Suprapubic skin (tissue), 4 donors: ENCODE data around the gene TBC1D14. TPM values are rescaled to one million over a fixed set of nuclear protein-coding genes. Genes with fewer than 3 reads are reported as not detected.

Experiments used
- DNase-seq, 2 donors: peaks; one replicate each; pipeline ENCODE4 v3.0.0-alpha.2; 2019; ENCODE audit warnings: low spot score in 2 of 2
- H3K27ac ChIP-seq: fragments of 200-600 bp; sonication (generic); one replicate; pipeline ENCODE4 v1.5.1; 2019
- H3K27me3 ChIP-seq: fragments of 200-600 bp; sonication (generic); one replicate; pipeline ENCODE4 v1.5.1; 2019
- H3K36me3 ChIP-seq: fragments of 200-600 bp; sonication (generic); one replicate; pipeline ENCODE4 v1.5.1; 2019
- H3K4me1 ChIP-seq: fragments of 200-600 bp; sonication (generic); one replicate; pipeline ENCODE4 v1.5.1; 2019
- H3K4me3 ChIP-seq: fragments of 200-600 bp; sonication (generic); one replicate; pipeline ENCODE4 v1.5.1; 2019; ENCODE audit warnings: mild to moderate bottlenecking
- H3K9me3 ChIP-seq: fragments of 200-600 bp; sonication (generic); one replicate; pipeline ENCODE4 v1.5.1; 2019
- EP300 ChIP-seq: sonication (generic); formaldehyde crosslinking; IDR thresholded peaks from one replicate; pipeline ENCODE4 v1.6.1; 2017; ENCODE audit warnings: antibody characterized with exemption
- POLR2A ChIP-seq, 2 donors: fragments of 450-650 bp; IDR thresholded peaks; one replicate each; pipeline ENCODE4 v1.6.1; 2017; ENCODE audit warnings: antibody characterized with exemption in 2 of 2, mild to moderate bottlenecking in 2 of 2, moderate library complexity in 2 of 2
- POLR2AphosphoS5 ChIP-seq, 3 donors: sonication (generic); formaldehyde crosslinking; IDR thresholded peaks; one replicate each; pipeline ENCODE4 v1.6.1; 2017; ENCODE audit warnings: antibody characterized with exemption in 3 of 3
- whole genome bisulfite sequencing: methylation state at CpG from one replicate; pipeline ENCODE4 v1.1.5; 2018; 5-methylcytosine and 5-hydroxymethylcytosine counted together
- total RNA-seq, 4 donors: library from RNA; depleted of rRNA; stranded (reverse); fragments of >200 nt; gene quantifications; one replicate each; pipeline ENCODE4 v1.1.0, GENCODE V29; 2016
- TF ChIP-seq, protein P1 (sequence below), 2 donors: fragments of 200-600 bp in 1 of 2; fragments of 450-650 bp in 1 of 2; sonication (generic) in 1 of 2; IDR thresholded peaks; one replicate each; pipeline ENCODE4 v1.5.1; 2016 to 2019; ENCODE audit warnings: antibody characterized with exemption in 2 of 2, mild to moderate bottlenecking in 1 of 2, moderate library complexity in 1 of 2

Gene TBC1D14
- total RNA-seq, 4 donors from 2014 or later, result 55.0 to 111 (median 97.9) TPM

DNA sequence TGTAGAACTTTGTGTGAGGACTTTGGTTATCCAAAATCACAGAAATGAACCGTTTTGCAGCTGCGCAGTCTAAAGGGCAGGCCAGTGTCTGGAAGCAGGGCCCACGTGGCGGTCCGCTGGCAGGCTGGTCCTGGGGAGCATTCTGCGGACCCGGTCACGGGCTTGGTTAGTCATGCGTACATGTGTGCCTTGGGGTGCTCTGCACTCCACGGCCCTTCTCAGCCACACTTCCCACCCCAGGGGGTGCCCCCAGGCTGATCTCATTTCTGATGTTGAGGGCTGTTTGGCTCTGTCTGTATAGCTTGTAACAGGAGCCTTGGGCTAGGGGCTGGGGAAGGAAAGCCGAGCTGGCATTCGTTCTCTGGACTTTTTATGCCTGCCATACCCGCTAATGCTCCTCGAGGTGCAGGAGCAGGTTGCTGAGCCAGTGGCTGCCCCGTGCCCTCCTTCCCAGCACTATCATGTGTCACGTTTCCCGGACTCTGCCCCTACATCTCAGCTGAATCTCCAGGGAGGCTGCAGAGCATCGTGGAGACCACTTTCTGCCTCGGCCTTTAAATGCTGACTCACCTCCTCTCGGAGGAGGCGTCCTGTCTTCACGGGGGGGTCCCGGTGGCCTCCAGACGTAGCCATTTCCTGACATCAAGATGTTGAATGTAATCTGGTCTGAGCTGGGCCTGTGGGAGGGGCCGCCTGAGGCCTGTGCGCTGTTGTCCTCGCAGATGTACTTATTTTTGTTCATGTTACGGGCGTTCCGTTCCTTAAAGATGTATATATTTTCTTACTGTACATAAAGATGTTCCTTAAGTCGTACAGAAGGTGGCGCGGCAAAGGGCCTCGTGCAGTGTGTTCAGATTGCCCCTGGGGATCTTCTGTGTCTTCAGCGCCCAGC lies 122.2 kb downstream of the TBC1D14 start:
- no peaks in the 10 kb centered on the region for H3K9me3 ChIP-seq
- H3K27me3 ChIP-seq, result no peaks in the 10 kb centered on the region
- TF ChIP-seq POLR2AphosphoS5 (IDR thresholded peaks at IDR 0.05), result no peak
- TF ChIP-seq POLR2A (IDR thresholded peaks at IDR 0.05), result no peak
- TF ChIP-seq, protein P1, sequence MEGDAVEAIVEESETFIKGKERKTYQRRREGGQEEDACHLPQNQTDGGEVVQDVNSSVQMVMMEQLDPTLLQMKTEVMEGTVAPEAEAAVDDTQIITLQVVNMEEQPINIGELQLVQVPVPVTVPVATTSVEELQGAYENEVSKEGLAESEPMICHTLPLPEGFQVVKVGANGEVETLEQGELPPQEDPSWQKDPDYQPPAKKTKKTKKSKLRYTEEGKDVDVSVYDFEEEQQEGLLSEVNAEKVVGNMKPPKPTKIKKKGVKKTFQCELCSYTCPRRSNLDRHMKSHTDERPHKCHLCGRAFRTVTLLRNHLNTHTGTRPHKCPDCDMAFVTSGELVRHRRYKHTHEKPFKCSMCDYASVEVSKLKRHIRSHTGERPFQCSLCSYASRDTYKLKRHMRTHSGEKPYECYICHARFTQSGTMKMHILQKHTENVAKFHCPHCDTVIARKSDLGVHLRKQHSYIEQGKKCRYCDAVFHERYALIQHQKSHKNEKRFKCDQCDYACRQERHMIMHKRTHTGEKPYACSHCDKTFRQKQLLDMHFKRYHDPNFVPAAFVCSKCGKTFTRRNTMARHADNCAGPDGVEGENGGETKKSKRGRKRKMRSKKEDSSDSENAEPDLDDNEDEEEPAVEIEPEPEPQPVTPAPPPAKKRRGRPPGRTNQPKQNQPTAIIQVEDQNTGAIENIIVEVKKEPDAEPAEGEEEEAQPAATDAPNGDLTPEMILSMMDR (IDR thresholded peaks at IDR 0.05), result no peak
- no peak for TF ChIP-seq EP300
- peaks cover 47% of the 10 kb centered on the region for H3K36me3 ChIP-seq
- peak in 1 of 2 donors; percentile 69 for DNase-seq
- H3K4me1 ChIP-seq, result no peaks in the 10 kb centered on the region
- H3K27ac ChIP-seq, result no peak overlapping the region
- 84% methylated on average over 35 of the region's 35 CpGs for WGBS
- no peak overlapping the region for H3K4me3 ChIP-seq

DNA sequence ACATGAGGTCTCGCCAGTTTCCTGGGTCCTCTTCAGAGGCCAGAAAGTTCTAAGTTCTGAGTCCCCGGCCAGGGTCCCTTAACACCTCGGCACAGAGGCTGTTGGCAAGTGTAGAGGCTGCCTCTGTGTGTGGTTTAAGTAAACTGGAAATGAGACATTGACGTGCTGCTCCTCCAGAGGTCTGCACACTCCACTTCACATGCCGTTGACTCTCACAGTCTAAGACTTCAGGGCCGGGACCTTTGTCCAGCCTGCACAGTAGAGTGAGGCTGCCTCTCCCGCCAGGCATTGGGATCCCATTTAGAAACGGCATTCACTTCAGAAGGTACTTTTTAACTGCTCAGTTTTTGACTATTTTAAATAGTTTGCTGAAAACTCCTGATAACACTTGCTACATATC lies 123.0 kb downstream of the TBC1D14 start:
- no peaks in the 10 kb centered on the region for H3K27me3 ChIP-seq
- no peaks in the 10 kb centered on the region for H3K4me1 ChIP-seq
- 94% methylated on average over 8 of the region's 8 CpGs for WGBS
- no peak for DNase-seq
- H3K9me3 ChIP-seq, result no peaks in the 10 kb centered on the region
- no peak overlapping the region for H3K4me3 ChIP-seq
- no peak overlapping the region for H3K27ac ChIP-seq
- peaks cover 43% of the 10 kb centered on the region for H3K36me3 ChIP-seq
- TF ChIP-seq, protein P1 (IDR thresholded peaks at IDR 0.05), result no peak
- TF ChIP-seq POLR2A (IDR thresholded peaks at IDR 0.05), result no peak
- TF ChIP-seq EP300, result no peak
- TF ChIP-seq POLR2AphosphoS5 (IDR thresholded peaks at IDR 0.05), result no peak

DNA sequence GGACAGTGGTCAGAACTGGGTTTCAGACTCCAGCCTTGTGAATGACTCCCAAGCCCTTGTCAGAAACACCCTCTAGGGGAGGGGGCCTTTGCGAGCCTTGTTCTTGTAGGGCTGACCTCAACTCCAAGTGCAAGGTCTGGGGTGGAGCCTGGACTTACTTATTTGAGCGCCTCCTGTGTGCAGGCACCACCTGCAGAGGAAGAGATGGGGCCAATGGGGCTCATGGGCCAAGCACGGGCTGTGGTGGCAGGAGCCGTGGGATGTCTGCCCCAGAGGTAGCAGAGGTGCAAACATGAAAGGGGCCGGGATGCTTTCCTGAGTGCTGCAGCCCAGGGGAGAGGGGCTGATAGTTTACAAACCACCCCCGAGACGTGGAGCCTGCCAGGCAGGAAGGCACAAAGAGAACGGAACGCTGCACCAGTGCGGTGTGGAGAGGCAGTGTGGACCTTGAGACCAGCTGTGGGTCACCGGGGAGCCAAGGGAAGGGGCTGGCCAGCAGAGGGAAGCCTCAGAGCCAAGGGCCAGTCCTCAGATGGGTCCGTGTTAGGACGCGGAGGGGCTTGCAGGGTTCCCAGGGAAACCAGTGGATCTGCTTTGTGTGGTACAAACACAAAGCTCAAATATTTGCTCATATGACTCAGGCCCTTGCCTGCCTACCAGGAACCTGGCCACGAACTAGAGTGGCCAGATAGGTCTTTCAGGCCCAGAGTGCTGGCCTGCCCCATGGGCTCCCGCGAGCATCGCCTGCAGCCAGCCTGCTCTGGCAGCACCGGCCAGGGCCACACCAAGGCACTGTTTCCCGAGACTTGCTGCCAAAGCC lies 124.8 kb downstream of the TBC1D14 start:
- Histone ChIP-seq H3K4me1 (no peaks in the 10 kb centered on the region), H3K4me3 (no peak overlapping the region), H3K27ac (no peak overlapping the region), H3K9me3 (no peaks in the 10 kb centered on the region), H3K27me3 (no peaks in the 10 kb centered on the region), H3K36me3 (peaks cover 33% of the 10 kb centered on the region)
- WGBS, result 75% methylated on average over 20 of the region's 20 CpGs
- TF ChIP-seq, protein P1 (IDR thresholded peaks at IDR 0.05), result no peak
- no peak for TF ChIP-seq EP300
- TF ChIP-seq POLR2AphosphoS5 (IDR thresholded peaks at IDR 0.05), result no peak
- TF ChIP-seq POLR2A (IDR thresholded peaks at IDR 0.05), result no peak
- DNase-seq, result peak in 1 of 2 donors; percentile 75

DNA sequence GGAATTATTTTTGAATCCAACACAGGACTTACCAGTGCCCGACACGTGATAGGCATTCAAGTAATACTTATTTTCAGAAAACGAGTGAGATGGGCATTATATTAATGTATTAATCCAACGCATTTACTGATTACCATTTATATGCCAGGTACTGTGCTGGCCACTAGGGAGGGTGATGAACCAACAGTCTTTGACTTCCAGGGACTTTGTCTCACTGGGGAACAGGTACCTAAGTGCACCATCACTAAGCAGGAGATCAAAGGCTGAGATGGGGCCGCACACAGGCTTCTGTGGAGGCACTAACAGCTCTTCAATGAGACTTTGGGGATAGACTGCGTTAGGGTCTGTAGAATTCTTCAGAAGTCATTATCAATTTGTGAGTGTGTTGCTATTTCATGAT lies 127.8 kb downstream of the TBC1D14 start:
- no peak for DNase-seq
- peaks cover 13% of the 10 kb centered on the region for H3K4me1 ChIP-seq
- TF ChIP-seq POLR2AphosphoS5 (IDR thresholded peaks at IDR 0.05) (no peak), POLR2A (IDR thresholded peaks at IDR 0.05) (no peak), EP300 (no peak)
- TF ChIP-seq, protein P1 (IDR thresholded peaks at IDR 0.05), result no peak
- H3K9me3 ChIP-seq, result no peaks in the 10 kb centered on the region
- H3K27ac ChIP-seq, result no peak overlapping the region
- 62% methylated on average over 6 of the region's 6 CpGs for WGBS
- no peaks in the 10 kb centered on the region for H3K27me3 ChIP-seq
- H3K4me3 ChIP-seq, result no peak overlapping the region
- peaks cover 4% of the 10 kb centered on the region for H3K36me3 ChIP-seq

DNA sequence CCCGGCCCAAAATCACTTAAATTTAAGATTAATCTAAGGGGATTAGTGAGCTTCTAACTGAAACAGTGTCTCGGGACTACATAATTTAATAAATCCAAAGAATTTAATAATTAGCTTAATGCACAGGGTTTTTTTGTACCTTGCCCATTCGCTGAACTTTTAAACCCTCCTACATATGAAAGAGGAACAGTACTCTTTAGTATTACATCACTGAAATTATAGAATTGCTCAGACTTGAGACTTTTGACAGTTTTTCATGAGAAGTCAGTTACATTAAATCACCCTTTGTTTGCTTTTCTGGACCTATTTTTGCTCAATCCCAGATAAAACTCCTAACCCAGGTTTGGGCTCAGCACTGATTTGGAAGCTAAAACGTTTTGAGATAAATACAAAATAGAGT lies 131.1 kb downstream of the TBC1D14 start:
- WGBS, result 91% methylated on average over 4 of the region's 4 CpGs
- Histone ChIP-seq H3K27me3 (no peaks in the 10 kb centered on the region), H3K4me1 (peaks cover 31% of the 10 kb centered on the region), H3K9me3 (no peaks in the 10 kb centered on the region), H3K27ac (no peak overlapping the region), H3K4me3 (no peak overlapping the region), H3K36me3 (no peaks in the 10 kb centered on the region)
- no peak for DNase-seq
- no peak for TF ChIP-seq EP300
